ENCODE results near the gene WWC1. TPM values are rescaled to one million over a fixed set of nuclear protein-coding genes. Genes with fewer than 3 reads are reported as not detected.

Gene WWC1
- total RNA-seq, 1 donor from 2014 or later: 2.2 TPM

GRCh38 chr5:168329302-168329701 lies 37.9 kb downstream of the WWC1 start:
- H3K4me3 ChIP-seq: no peak overlapping the region
- no peak overlapping the region for H3K27ac ChIP-seq (replicated peaks)
- H3K9me3 ChIP-seq (replicated peaks): no peaks in the 10 kb centered on the region
- TF ChIP-seq CTCF (IDR thresholded peaks at IDR 0.05; ENCODE audit: borderline replicate concordance): no peak
- DNase-seq: no peak
- intact Hi-C loops (cut with micrococcal nuclease): no loop called here
- H3K4me1 ChIP-seq: no peaks in the 10 kb centered on the region
- H3K27me3 ChIP-seq (ENCODE audit: low read depth): peaks cover 67% of the 10 kb centered on the region
- H3K36me3 ChIP-seq: no peaks in the 10 kb centered on the region

- intact Hi-C loops (cut with micrococcal nuclease): no loop called here
- no peak overlapping the region for H3K27ac ChIP-seq (replicated peaks)
- H3K27me3 ChIP-seq (ENCODE audit: low read depth): peaks cover 58% of the 10 kb centered on the region
- no peak overlapping the region for H3K4me3 ChIP-seq
- no peaks in the 10 kb centered on the region for H3K9me3 ChIP-seq (replicated peaks)
- no peaks in the 10 kb centered on the region for H3K4me1 ChIP-seq
- no peaks in the 10 kb centered on the region for H3K36me3 ChIP-seq
- no peak for DNase-seq
- no peak for TF ChIP-seq CTCF (IDR thresholded peaks at IDR 0.05; ENCODE audit: borderline replicate concordance)
Observed at GRCh38 chr5:168332042-168332441, 40.6 kb downstream of the WWC1 start.

- no peak for TF ChIP-seq CTCF (IDR thresholded peaks at IDR 0.05; ENCODE audit: borderline replicate concordance)
- no peak overlapping the region for H3K4me3 ChIP-seq
- H3K27me3 ChIP-seq (ENCODE audit: low read depth): peaks cover 36% of the 10 kb centered on the region
- H3K9me3 ChIP-seq (replicated peaks): no peaks in the 10 kb centered on the region
- H3K36me3 ChIP-seq: no peaks in the 10 kb centered on the region
- no peak for DNase-seq
- H3K27ac ChIP-seq (replicated peaks): no peak overlapping the region
- intact Hi-C loops (cut with micrococcal nuclease): no loop called here
- H3K4me1 ChIP-seq: no peaks in the 10 kb centered on the region
Observed at GRCh38 chr5:168334280-168334679, 42.8 kb downstream of the WWC1 start.

- intact Hi-C loops (cut with micrococcal nuclease): no loop called here
Observed at GRCh38 chr5:168334695-168335094, 43.2 kb downstream of the WWC1 start.

GRCh38 chr5:168337361-168337760 lies 45.9 kb downstream of the WWC1 start:
- intact Hi-C loops (cut with micrococcal nuclease): no loop called here
- Histone ChIP-seq H3K27me3 (ENCODE audit: low read depth) (peaks cover 10% of the 10 kb centered on the region), H3K4me1 (no peaks in the 10 kb centered on the region), H3K9me3 (replicated peaks) (no peaks in the 10 kb centered on the region), H3K36me3 (no peaks in the 10 kb centered on the region), H3K4me3 (no peak overlapping the region), H3K27ac (replicated peaks) (no peak overlapping the region)
- no peak for TF ChIP-seq CTCF (IDR thresholded peaks at IDR 0.05; ENCODE audit: borderline replicate concordance)
- no peak for DNase-seq

More at GRCh38 chr5:168334695-168335094, 43.2 kb downstream of the WWC1 start:
- Histone ChIP-seq H3K27me3 (ENCODE audit: low read depth) (peaks cover 32% of the 10 kb centered on the region), H3K4me3 (no peak overlapping the region), H3K27ac (replicated peaks) (no peak overlapping the region), H3K4me1 (no peaks in the 10 kb centered on the region), H3K36me3 (no peaks in the 10 kb centered on the region), H3K9me3 (replicated peaks) (no peaks in the 10 kb centered on the region)
- no peak for DNase-seq
- no peak for TF ChIP-seq CTCF (IDR thresholded peaks at IDR 0.05; ENCODE audit: borderline replicate concordance)

Data from left ventricle myocardium inferior (tissue), 1 donor.